HepG2 (cell line): ENCODE measurements around the gene PRKAR1B. TPM values are rescaled to one million over a fixed set of nuclear protein-coding genes. Genes with fewer than 3 reads are reported as not detected.

Experiments used
- BCL6 ChIP-seq: IDR thresholded peaks from 2 replicates; pipeline ENCODE4 v1.6.1; 2016; ENCODE audit warnings: missing genetic modification reagents, missing compliant biosample characterization
- CHD4 ChIP-seq: fragments of 200-600 bp; sonication (generic); IDR thresholded peaks from 2 replicates; pipeline ENCODE4 v1.7.0; 2017; ENCODE audit warnings: mild to moderate bottlenecking, low read length, borderline replicate concordance
- FOXC1 ChIP-seq: sonication (generic); formaldehyde crosslinking; IDR thresholded peaks from 2 replicates; pipeline ENCODE4 v1.8.0; 2022; ENCODE audit warnings: mild to moderate bottlenecking, missing genetic modification reagents, borderline replicate concordance
- GPN1 ChIP-seq: sonication (generic); formaldehyde crosslinking; IDR thresholded peaks from 2 replicates; pipeline ENCODE4 v1.5.1; 2020; ENCODE audit warnings: missing genetic modification reagents, borderline replicate concordance
- GTF2F1 ChIP-seq: fragments of 150-350 bp; IDR thresholded peaks from 2 replicates; pipeline ENCODE4 v1.6.1; 2014; ENCODE audit warnings: low read length
- MYC ChIP-seq: sonication (generic); formaldehyde crosslinking; IDR thresholded peaks from 2 replicates; pipeline ENCODE4 v1.9.0; 2021; ENCODE audit warnings: missing genetic modification reagents, borderline replicate concordance
- NPAS2 ChIP-seq: sonication (generic); formaldehyde crosslinking; IDR thresholded peaks from 2 replicates; pipeline ENCODE4 v1.8.0; 2022; ENCODE audit warnings: mild to moderate bottlenecking, missing genetic modification reagents, borderline replicate concordance
- REPIN1 ChIP-seq: sonication (generic); formaldehyde crosslinking; IDR thresholded peaks from 2 replicates; pipeline ENCODE4 v1.8.0; 2022; ENCODE audit warnings: missing genetic modification reagents, low read depth, mild to moderate bottlenecking, borderline replicate concordance
- SMARCE1 ChIP-seq: fragments of 450-650 bp; IDR thresholded peaks from 2 replicates; pipeline ENCODE4 v1.6.1; 2017; ENCODE audit warnings: borderline replicate concordance
- SMYD3 ChIP-seq: sonication (generic); formaldehyde crosslinking; IDR thresholded peaks from 2 replicates; pipeline ENCODE4 v1.8.1; 2023; ENCODE audit warnings: mild to moderate bottlenecking, missing genetic modification reagents
- SRSF9 ChIP-seq: fragments of 200-400 bp; formaldehyde crosslinking; IDR thresholded peaks from 2 replicates; pipeline ENCODE4 v1.6.1; 2018; ENCODE audit warnings: borderline replicate concordance, mild to moderate bottlenecking, low read depth, low read length; ENCODE audit not compliant: insufficient read depth, poor library complexity, severe bottlenecking
- TEAD3 ChIP-seq: optimal IDR thresholded peaks from 2 replicates; pipeline ENCODE3; 2016; ENCODE audit warnings: borderline replicate concordance
- TSC22D2 ChIP-seq: sonication (generic); formaldehyde crosslinking; IDR thresholded peaks from 2 replicates; pipeline ENCODE4 v1.5.1; 2020; ENCODE audit warnings: missing genetic modification reagents, mild to moderate bottlenecking, borderline replicate concordance
- ZBTB44 ChIP-seq: sonication (generic); formaldehyde crosslinking; IDR thresholded peaks from 2 replicates; pipeline ENCODE4 v1.4.0; 2020; ENCODE audit warnings: missing genetic modification reagents
- ZFP91 ChIP-seq: sonication (generic); formaldehyde crosslinking; IDR thresholded peaks from 2 replicates; pipeline ENCODE4 v1.9.0; 2022; ENCODE audit warnings: missing genetic modification reagents, mild to moderate bottlenecking, borderline replicate concordance
- ZFY ChIP-seq: sonication (generic); formaldehyde crosslinking; IDR thresholded peaks from 2 replicates; pipeline ENCODE4 v1.4.0; 2020; ENCODE audit warnings: missing genetic modification reagents
- ZNF207 ChIP-seq: fragments of 450-650 bp; IDR thresholded peaks from 2 replicates; pipeline ENCODE4 v1.6.1; 2016; ENCODE audit warnings: antibody characterized with exemption, borderline replicate concordance
- ZNF546 ChIP-seq: sonication (generic); formaldehyde crosslinking; conservative IDR thresholded peaks from 2 replicates; pipeline ENCODE4 v1.8.1; 2023; ENCODE audit warnings: mild to moderate bottlenecking, missing genetic modification reagents
- ZNF749 ChIP-seq: sonication (generic); formaldehyde crosslinking; IDR thresholded peaks from 2 replicates; pipeline ENCODE4 v1.8.0; 2022; ENCODE audit warnings: mild to moderate bottlenecking, missing genetic modification reagents, moderate library complexity, borderline replicate concordance
- polyA plus RNA-seq, 8 experiments: library from polyadenylated mRNA; depleted of rRNA in 3 of 8; stranded (reverse) in 7 of 8; unstranded in 1 of 8; fragments of >200 nt; fragmentation: Illumina TruSeq in 4 of 8; extraction: Trizol in 4 of 8; gene quantifications; 2 replicates each; pipeline versions ENCODE4 v1.2.1 to v1.2.3, GENCODE V29; 2011 to 2016; ENCODE audit warnings: low read depth in 4 of 8, missing spikeins in 1 of 8, mixed read lengths in 1 of 8; ENCODE audit not compliant: insufficient read depth in 1 of 8
- total RNA-seq, 5 experiments: library from RNA; depleted of rRNA; stranded (reverse); fragments of >200 nt; fragmentation: Illumina TruSeq; extraction: Trizol; gene quantifications; 2 replicates each; pipeline ENCODE4 v1.2.3, GENCODE V29; 2016; ENCODE audit warnings: low read depth in 1 of 5
- TF ChIP-seq, protein P1 (sequence below): sonication (generic); formaldehyde crosslinking; IDR thresholded peaks from 2 replicates; pipeline ENCODE4 v1.5.0; 2020; ENCODE audit warnings: mild to moderate bottlenecking, missing genetic modification reagents
- TF ChIP-seq, protein P2 (sequence below): sonication (generic); formaldehyde crosslinking; IDR thresholded peaks from 2 replicates; pipeline ENCODE4 v1.4.0; 2020; ENCODE audit warnings: missing genetic modification reagents; ENCODE audit errors: not compliant biosample characterization

Gene PRKAR1B
- total and polyA plus RNA-seq, 2 of the 13 experiments (the other 11 are each of a cell fraction or from before 2014, with no cell fraction given) = 7.9 to 28.2 TPM

- 0 out of 2 replicates have a peak, but pooled peaks have one; percentile 4 for TF ChIP-seq ZFP91 (CRISPR knock-in tag)
- TF ChIP-seq BCL6 (CRISPR knock-in tag) = no peak
- TF ChIP-seq CHD4 = no peak
- no peak for TF ChIP-seq ZBTB44 (CRISPR knock-in tag)
- TF ChIP-seq, protein P1, sequence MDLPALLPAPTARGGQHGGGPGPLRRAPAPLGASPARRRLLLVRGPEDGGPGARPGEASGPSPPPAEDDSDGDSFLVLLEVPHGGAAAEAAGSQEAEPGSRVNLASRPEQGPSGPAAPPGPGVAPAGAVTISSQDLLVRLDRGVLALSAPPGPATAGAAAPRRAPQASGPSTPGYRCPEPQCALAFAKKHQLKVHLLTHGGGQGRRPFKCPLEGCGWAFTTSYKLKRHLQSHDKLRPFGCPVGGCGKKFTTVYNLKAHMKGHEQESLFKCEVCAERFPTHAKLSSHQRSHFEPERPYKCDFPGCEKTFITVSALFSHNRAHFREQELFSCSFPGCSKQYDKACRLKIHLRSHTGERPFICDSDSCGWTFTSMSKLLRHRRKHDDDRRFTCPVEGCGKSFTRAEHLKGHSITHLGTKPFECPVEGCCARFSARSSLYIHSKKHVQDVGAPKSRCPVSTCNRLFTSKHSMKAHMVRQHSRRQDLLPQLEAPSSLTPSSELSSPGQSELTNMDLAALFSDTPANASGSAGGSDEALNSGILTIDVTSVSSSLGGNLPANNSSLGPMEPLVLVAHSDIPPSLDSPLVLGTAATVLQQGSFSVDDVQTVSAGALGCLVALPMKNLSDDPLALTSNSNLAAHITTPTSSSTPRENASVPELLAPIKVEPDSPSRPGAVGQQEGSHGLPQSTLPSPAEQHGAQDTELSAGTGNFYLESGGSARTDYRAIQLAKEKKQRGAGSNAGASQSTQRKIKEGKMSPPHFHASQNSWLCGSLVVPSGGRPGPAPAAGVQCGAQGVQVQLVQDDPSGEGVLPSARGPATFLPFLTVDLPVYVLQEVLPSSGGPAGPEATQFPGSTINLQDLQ (CRISPR knock-in tag) = no peak
- TF ChIP-seq GTF2F1 = no peak
- TF ChIP-seq SMARCE1 = no peak
- no peak for TF ChIP-seq FOXC1 (CRISPR knock-in tag)
- TF ChIP-seq SRSF9 = no peak
- 0 out of 2 replicates have a peak, but pooled peaks have one; percentile 33 for TF ChIP-seq ZNF546
- no peak for TF ChIP-seq ZNF749
- TF ChIP-seq ZNF207 = no peak
- TF ChIP-seq REPIN1 (CRISPR knock-in tag) = no peak; the same call in 1 of the 2 replicates
- no peak for TF ChIP-seq NPAS2 (CRISPR knock-in tag)
- TF ChIP-seq TSC22D2 (CRISPR knock-in tag) = 0 out of 2 replicates have a peak, but pooled peaks have one; percentile 7
- TF ChIP-seq GPN1 (CRISPR knock-in tag) = no peak
- TF ChIP-seq SMYD3 (CRISPR knock-in tag) = no peak
- TF ChIP-seq, protein P2, sequence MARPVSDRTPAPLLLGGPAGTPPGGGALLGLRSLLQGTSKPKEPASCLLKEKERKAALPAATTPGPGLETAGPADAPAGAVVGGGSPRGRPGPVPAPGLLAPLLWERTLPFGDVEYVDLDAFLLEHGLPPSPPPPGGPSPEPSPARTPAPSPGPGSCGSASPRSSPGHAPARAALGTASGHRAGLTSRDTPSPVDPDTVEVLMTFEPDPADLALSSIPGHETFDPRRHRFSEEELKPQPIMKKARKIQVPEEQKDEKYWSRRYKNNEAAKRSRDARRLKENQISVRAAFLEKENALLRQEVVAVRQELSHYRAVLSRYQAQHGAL (CRISPR knock-in tag) = no peak
- TF ChIP-seq TEAD3 = no peak
- TF ChIP-seq MYC (CRISPR knock-in tag) = 0 out of 2 replicates have a peak, but pooled peaks have one; percentile 26
- TF ChIP-seq ZFY (CRISPR knock-in tag) = peak; percentile 49; the same call in 1 of the 2 replicates
These were observed 109.2 kb downstream of the PRKAR1B start (continued) for GRCh38 chr7:617614-618538.
